ENCODE data around the gene GRK1. TPM values are rescaled to one million over a fixed set of nuclear protein-coding genes. Genes with fewer than 3 reads are reported as not detected.

The GRK1 gene
- total and polyA plus RNA-seq, 2 experiments from 2014 or later = 0.17 TPM; not detected in 1

- DNase-seq (ENCODE audit: low spot score) = no peak
- no peaks in the 10 kb centered on the region for H3K4me1 ChIP-seq (ENCODE audit: insufficient read depth)
- no peak overlapping the region for H3K27ac ChIP-seq
- TF ChIP-seq EZH2phosphoT487 (IDR thresholded peaks at IDR 0.05; ENCODE audit: low read depth, severe bottlenecking, unreplicated experiment) = no peak
- H3K9me3 ChIP-seq (ENCODE audit: low read depth) = no peaks in the 10 kb centered on the region
- H3K27me3 ChIP-seq = peaks cover 6% of the 10 kb centered on the region
- H4K20me1 ChIP-seq (ENCODE audit: insufficient read depth, poor library complexity, severe bottlenecking) = no peaks in the 10 kb centered on the region
- H3K4me2 ChIP-seq = no peak overlapping the region
- H2AFZ ChIP-seq = no peak overlapping the region
- H3K9me2 ChIP-seq (replicated peaks; ENCODE audit: insufficient read depth) = no peaks in the 10 kb centered on the region
- no peaks in the 10 kb centered on the region for H3K36me3 ChIP-seq (replicated peaks; ENCODE audit: insufficient read depth, low read depth)
- WGBS (ENCODE audit: low lambda C conversion rate, missing lambda C conversion rate) = 81% methylated on average over 19 of the region's 19 CpGs
- H3K79me2 ChIP-seq = no peaks in the 10 kb centered on the region
- H3K4me3 ChIP-seq = no peak overlapping the region
Measured at GRCh38 chr13:113785051-113786010, 118.3 kb downstream of the GRK1 start.

- TF ChIP-seq CTCF (IDR thresholded peaks at IDR 0.05; ENCODE audit: poor library complexity) (no peak), EZH2 (IDR thresholded peaks at IDR 0.05; ENCODE audit: borderline replicate concordance) (no peak), EZH2phosphoT487 (IDR thresholded peaks at IDR 0.05; ENCODE audit: low read depth, severe bottlenecking, unreplicated experiment) (no peak)
- Histone ChIP-seq H3K4me3 (no peak overlapping the region), H4K20me1 (ENCODE audit: insufficient read depth, poor library complexity, severe bottlenecking) (no peaks in the 10 kb centered on the region), H3K9me3 (ENCODE audit: low read depth) (no peaks in the 10 kb centered on the region), H3K36me3 (replicated peaks; ENCODE audit: insufficient read depth, low read depth) (no peaks in the 10 kb centered on the region), H3K4me1 (ENCODE audit: insufficient read depth) (no peaks in the 10 kb centered on the region), H3K4me2 (no peak overlapping the region), H2AFZ (no peak overlapping the region), H3K79me2 (no peaks in the 10 kb centered on the region), H3K27me3 (peaks cover 5% of the 10 kb centered on the region), H3K27ac (no peak overlapping the region), H3K9me2 (replicated peaks; ENCODE audit: insufficient read depth) (no peaks in the 10 kb centered on the region)
- 92% methylated on average over 17 of the region's 17 CpGs for WGBS (ENCODE audit: low lambda C conversion rate, missing lambda C conversion rate)
- no peak for DNase-seq (ENCODE audit: low spot score)
Measured at GRCh38 chr13:113786262-113786841, 119.3 kb downstream of the GRK1 start.

Other genes with a start within 250 kb of the GRK1 start
- gene ADPRHL1, start 213.7 kb upstream of the GRK1 start, total RNA-seq = 1.1 and 1.2 TPM in 2 replicates
- 0.58 and 1.0 TPM in 2 replicates for gene ADPRHL1, start 213.7 kb upstream of the GRK1 start, polyA plus RNA-seq
- gene DCUN1D2, start 176.5 kb upstream of the GRK1 start, total RNA-seq = 10.2 and 10.4 TPM in 2 replicates
- gene DCUN1D2, start 176.5 kb upstream of the GRK1 start, polyA plus RNA-seq = 4.1 and 8.4 TPM in 2 replicates
- gene TFDP1, start 82.5 kb upstream of the GRK1 start, total RNA-seq = 38.9 and 54.0 TPM in 2 replicates
- 62.5 and 62.9 TPM in 2 replicates for gene TFDP1, start 82.5 kb upstream of the GRK1 start, polyA plus RNA-seq
- gene ATP4B, start 9.0 kb upstream of the GRK1 start, total RNA-seq = 15.9 and 16.2 TPM in 2 replicates
- gene ATP4B, start 9.0 kb upstream of the GRK1 start, polyA plus RNA-seq = 7.0 and 30.8 TPM in 2 replicates
- 0.10 and 1.5 TPM in 2 replicates for gene TMEM255B, start 92.0 kb downstream of the GRK1 start, total RNA-seq
- 4.0 and 6.3 TPM in 2 replicates for gene TMEM255B, start 92.0 kb downstream of the GRK1 start, polyA plus RNA-seq
- 62.5 and 70.0 TPM in 2 replicates for gene GAS6, start 196.9 kb downstream of the GRK1 start, total RNA-seq
- gene GAS6, start 196.9 kb downstream of the GRK1 start, polyA plus RNA-seq = 146 and 163 TPM in 2 replicates

Data from hepatocyte (in vitro differentiated cells).